ENCODE data around the gene RGS13.

- TF ChIP-seq POLR2A (IDR thresholded peaks at IDR 0.05) (no peak), EP300 (IDR thresholded peaks at IDR 0.05) (no peak), CTCF (IDR thresholded peaks at IDR 0.05) (no peak), POLR2AphosphoS5 (IDR thresholded peaks at IDR 0.05) (no peak)
Measured at GRCh38 chr1:192702212-192702902, 66.4 kb downstream of the RGS13 start.
